ENCODE results near the gene TNRC6C. TPM values are rescaled to one million over a fixed set of nuclear protein-coding genes. Genes with fewer than 3 reads are reported as not detected.

Gene TNRC6C
- total RNA-seq, 3 donors from 2014 or later = 14.1 to 21.7 (median 21.6) TPM

GRCh38 chr17:78089576-78090281, 131.2 kb downstream of the TNRC6C start:
- no peaks in the 10 kb centered on the region for H3K4me1 ChIP-seq
- no peak for DNase-seq (ENCODE audit: low spot score in 2 of 2)
- no peak overlapping the region for H3K4me3 ChIP-seq
- H3K27me3 ChIP-seq = no peaks in the 10 kb centered on the region
- no peaks in the 10 kb centered on the region for H3K9me3 ChIP-seq
- peaks cover 14% of the 10 kb centered on the region for H3K36me3 ChIP-seq
- intact Hi-C loops (cut with DNase I; ENCODE audit: low total_unique reads) = no loop called here
- TF ChIP-seq POLR2AphosphoS5 (IDR thresholded peaks at IDR 0.05) = no peak
- no peak for TF ChIP-seq POLR2A (IDR thresholded peaks at IDR 0.05)
- no peak for TF ChIP-seq CTCF (IDR thresholded peaks at IDR 0.05)
- H3K27ac ChIP-seq = no peak overlapping the region

- H3K4me3 ChIP-seq = no peak overlapping the region
- H3K36me3 ChIP-seq = peaks cover 13% of the 10 kb centered on the region
- TF ChIP-seq POLR2AphosphoS5 (IDR thresholded peaks at IDR 0.05) (no peak), POLR2A (IDR thresholded peaks at IDR 0.05) (no peak), CTCF (IDR thresholded peaks at IDR 0.05) (no peak)
- no peaks in the 10 kb centered on the region for H3K9me3 ChIP-seq
- intact Hi-C loops (cut with DNase I; ENCODE audit: low total_unique reads) = no loop called here
- no peaks in the 10 kb centered on the region for H3K27me3 ChIP-seq
- H3K27ac ChIP-seq = no peak overlapping the region
- H3K4me1 ChIP-seq = no peaks in the 10 kb centered on the region
- no peak for DNase-seq (ENCODE audit: low spot score in 2 of 2)
Measured at GRCh38 chr17:78092794-78093324, 134.4 kb downstream of the TNRC6C start.

GRCh38 chr17:78095035-78095434, 136.5 kb downstream of the TNRC6C start:
- Histone ChIP-seq H3K4me1 (no peaks in the 10 kb centered on the region), H3K27ac (no peak overlapping the region), H3K36me3 (peaks cover 19% of the 10 kb centered on the region), H3K27me3 (no peaks in the 10 kb centered on the region), H3K9me3 (no peaks in the 10 kb centered on the region), H3K4me3 (no peak overlapping the region)
- intact Hi-C loops (cut with DNase I; ENCODE audit: low total_unique reads) = no loop called here
- DNase-seq (ENCODE audit: low spot score in 2 of 2) = no peak
- TF ChIP-seq POLR2AphosphoS5 (IDR thresholded peaks at IDR 0.05) (no peak), CTCF (IDR thresholded peaks at IDR 0.05) (no peak), POLR2A (IDR thresholded peaks at IDR 0.05) (no peak)

- Histone ChIP-seq H3K27me3 (no peaks in the 10 kb centered on the region), H3K4me1 (no peaks in the 10 kb centered on the region), H3K9me3 (no peaks in the 10 kb centered on the region), H3K36me3 (peaks cover 22% of the 10 kb centered on the region), H3K27ac (no peak overlapping the region), H3K4me3 (no peak overlapping the region)
- DNase-seq (ENCODE audit: low spot score in 2 of 2) = peak in 1 of 2 donors; percentile 10
- TF ChIP-seq CTCF (IDR thresholded peaks at IDR 0.05) (no peak), POLR2AphosphoS5 (IDR thresholded peaks at IDR 0.05) (no peak), POLR2A (IDR thresholded peaks at IDR 0.05) (no peak)
- intact Hi-C loops (cut with DNase I; ENCODE audit: low total_unique reads) = no loop called here
Measured at GRCh38 chr17:78096093-78096492, 137.6 kb downstream of the TNRC6C start.

GRCh38 chr17:78101112-78101511, 142.6 kb downstream of the TNRC6C start:
- intact Hi-C loops (cut with DNase I; ENCODE audit: low total_unique reads) = no loop called here
- H3K27ac ChIP-seq = no peak overlapping the region
- H3K36me3 ChIP-seq = peaks cover 14% of the 10 kb centered on the region
- DNase-seq (ENCODE audit: low spot score in 2 of 2) = no peak
- no peaks in the 10 kb centered on the region for H3K9me3 ChIP-seq
- H3K4me3 ChIP-seq = no peak overlapping the region
- no peaks in the 10 kb centered on the region for H3K27me3 ChIP-seq
- no peak for TF ChIP-seq POLR2A (IDR thresholded peaks at IDR 0.05)
- no peak for TF ChIP-seq POLR2AphosphoS5 (IDR thresholded peaks at IDR 0.05)
- no peak for TF ChIP-seq CTCF (IDR thresholded peaks at IDR 0.05)
- no peaks in the 10 kb centered on the region for H3K4me1 ChIP-seq

Measured in breast epithelium (tissue), 4 donors.